H9 (cell line): ENCODE results near the gene CEP41. TPM values are rescaled to one million over a fixed set of nuclear protein-coding genes. Genes with fewer than 3 reads are reported as not detected.

ENCODE experiments used
- DNase-seq: peaks from one replicate; pipeline ENCODE4 v3.0.0-alpha.2; 2017
- H2AFZ ChIP-seq: one replicate; pipeline ENCODE4 v1.6.1; 2013; ENCODE audit warnings: mild to moderate bottlenecking, low read length, control low read depth, moderate library complexity
- H2AK5ac ChIP-seq: 2 replicates; pipeline ENCODE4 v1.6.1; 2013; ENCODE audit warnings: low read length, control low read depth, mixed read lengths; ENCODE audit not compliant: insufficient read length
- H2BK120ac ChIP-seq: one replicate; pipeline ENCODE4 v1.6.1; 2013; ENCODE audit warnings: low read depth, mild to moderate bottlenecking, low read length, control low read depth, inconsistent platforms; ENCODE audit not compliant: poor library complexity, severe bottlenecking
- H2BK12ac ChIP-seq: 2 replicates; pipeline ENCODE4 v1.6.1; 2013; ENCODE audit warnings: low read length, control low read depth, mixed read lengths, low read depth; ENCODE audit not compliant: insufficient read length
- H2BK15ac ChIP-seq: 2 replicates; pipeline ENCODE4 v1.6.1; 2013; ENCODE audit warnings: low read depth, low read length, control low read depth
- H2BK20ac ChIP-seq: one replicate; pipeline ENCODE4 v1.6.1; 2013; ENCODE audit warnings: low read depth, mild to moderate bottlenecking, low read length, control low read depth, inconsistent platforms; ENCODE audit not compliant: poor library complexity, severe bottlenecking
- H2BK5ac ChIP-seq: 2 replicates; pipeline ENCODE4 v1.6.1; 2013; ENCODE audit warnings: low read length, control low read depth, mixed read lengths; ENCODE audit not compliant: insufficient read length
- H3K14ac ChIP-seq: 2 replicates; pipeline ENCODE4 v1.6.1; 2013; ENCODE audit warnings: low read length, control low read depth; ENCODE audit not compliant: insufficient read depth
- H3K18ac ChIP-seq: 2 replicates; pipeline ENCODE4 v1.6.1; 2013; ENCODE audit warnings: low read depth, mild to moderate bottlenecking, mixed read lengths, low read length, control low read depth; ENCODE audit not compliant: insufficient read length
- H3K23ac ChIP-seq: 2 replicates; pipeline ENCODE4 v1.6.1; 2013; ENCODE audit warnings: low read length, control low read depth, mixed read lengths, low read depth; ENCODE audit not compliant: insufficient read length
- H3K23me2 ChIP-seq: 2 replicates; pipeline ENCODE4 v1.6.1; 2013; ENCODE audit warnings: low read depth, mild to moderate bottlenecking, mixed read lengths, low read length, control low read depth; ENCODE audit not compliant: insufficient read length, poor library complexity, severe bottlenecking
- H3K27ac ChIP-seq: 2 replicates; pipeline ENCODE4 v1.5.1; 2013; ENCODE audit warnings: low read length, control low read depth, mixed read lengths, low read depth; ENCODE audit not compliant: insufficient read length
- H3K27me3 ChIP-seq: 2 replicates; pipeline ENCODE4 v1.6.1; 2013; ENCODE audit warnings: low read length, control low read depth, inconsistent platforms; ENCODE audit not compliant: insufficient read depth
- H3K4ac ChIP-seq: 2 replicates; pipeline ENCODE4 v1.6.1; 2013; ENCODE audit warnings: low read depth, mild to moderate bottlenecking, control low read depth, inconsistent platforms, low read length, moderate library complexity
- H3K4me1 ChIP-seq: 2 replicates; pipeline ENCODE4 v1.6.1; 2013; ENCODE audit warnings: low read length, control low read depth, inconsistent platforms; ENCODE audit not compliant: insufficient read depth
- H3K4me2 ChIP-seq: 2 replicates; pipeline ENCODE4 v1.6.1; 2013; ENCODE audit warnings: low read length, control low read depth, mixed read lengths; ENCODE audit not compliant: insufficient read length, insufficient read depth
- H3K56ac ChIP-seq: 2 replicates; pipeline ENCODE4 v1.6.1; 2013; ENCODE audit warnings: low read depth, mild to moderate bottlenecking, mixed read lengths, low read length, control low read depth; ENCODE audit not compliant: insufficient read length
- H3K79me1 ChIP-seq: 2 replicates; pipeline ENCODE4 v1.6.1; 2013; ENCODE audit warnings: low read depth, mild to moderate bottlenecking, moderate library complexity, low read length, control low read depth, inconsistent platforms; ENCODE audit not compliant: insufficient read depth, poor library complexity, severe bottlenecking
- H3K79me2 ChIP-seq: 2 replicates; pipeline ENCODE4 v1.6.1; 2013; ENCODE audit warnings: low read length, control low read depth, inconsistent platforms; ENCODE audit not compliant: insufficient read depth
- H3K9ac ChIP-seq: 2 replicates; pipeline ENCODE4 v1.6.1; 2013; ENCODE audit warnings: low read length, control low read depth, mixed read lengths; ENCODE audit not compliant: insufficient read length; ENCODE audit errors: extremely low read depth
- H3K9me3 ChIP-seq: one replicate; pipeline ENCODE4 v1.6.1; 2013; ENCODE audit warnings: low read depth, low read length, inconsistent platforms; ENCODE audit not compliant: control insufficient read depth
- H3T11ph ChIP-seq: one replicate; pipeline ENCODE4 v1.6.1; 2013; ENCODE audit warnings: mild to moderate bottlenecking, low read length, control low read depth, inconsistent platforms
- H4K20me1 ChIP-seq: one replicate; pipeline ENCODE4 v1.6.1; 2013; ENCODE audit not compliant: control insufficient read depth, insufficient read length, insufficient read depth
- H4K5ac ChIP-seq: 2 replicates; pipeline ENCODE4 v1.6.1; 2013; ENCODE audit warnings: low read depth, mild to moderate bottlenecking, mixed read lengths, low read length, control low read depth; ENCODE audit not compliant: insufficient read length
- H4K8ac ChIP-seq: replicated peaks from 2 replicates; pipeline ENCODE4 v1.6.1; 2013; ENCODE audit warnings: low read length, control low read depth, mixed read lengths, low read depth; ENCODE audit not compliant: insufficient read length
- H4K91ac ChIP-seq: 2 replicates; pipeline ENCODE4 v1.6.1; 2013; ENCODE audit warnings: low read depth, mild to moderate bottlenecking, moderate library complexity, mixed read lengths, low read length, control low read depth; ENCODE audit not compliant: insufficient read length
- H3K27ac Mint-ChIP-seq, 3 experiments: 2 replicates in 2 of 3; 3 replicates in 1 of 3; pipeline ENCODE4 v1.8.0; 2020 to 2021; ENCODE audit warnings: mixed read lengths in 3 of 3, mild to moderate bottlenecking in 1 of 3, moderate library complexity in 1 of 3
- H3K27me3 Mint-ChIP-seq: 2 replicates; pipeline ENCODE4 v1.8.0; 2021; ENCODE audit warnings: low read depth, mild to moderate bottlenecking, moderate library complexity, mixed read lengths
- H3K36me3 Mint-ChIP-seq, 3 experiments: 2 replicates in 2 of 3; 3 replicates in 1 of 3; pipeline ENCODE4 v1.8.0; 2020 to 2021; ENCODE audit warnings: low read depth in 3 of 3, mixed read lengths in 3 of 3; ENCODE audit not compliant: insufficient read depth in 1 of 3
- H3K4me1 Mint-ChIP-seq, 2 experiments: 2 replicates each; pipeline ENCODE4 v1.8.0; 2020; ENCODE audit warnings: mixed read lengths in 2 of 2
- H3K4me3 Mint-ChIP-seq, 2 experiments: 2 replicates in 1 of 2; 3 replicates in 1 of 2; pipeline ENCODE4 v1.8.0; 2020 to 2021; ENCODE audit warnings: mild to moderate bottlenecking in 2 of 2, mixed read lengths in 2 of 2, moderate library complexity in 1 of 2
- H3K9me3 Mint-ChIP-seq, 2 experiments: 2 replicates in 1 of 2; 3 replicates in 1 of 2; pipeline ENCODE4 v1.8.0; 2020; ENCODE audit warnings: mild to moderate bottlenecking in 2 of 2, mixed read lengths in 2 of 2, moderate library complexity in 1 of 2
- WGBS: extraction: QIAGEN DNeasy Blood & Tissue Kit; methylation state at CpG from one replicate; pipeline ENCODE4 v1.1.7; 2013; ENCODE audit warnings: missing lambda C conversion rate, low lambda C conversion rate, mixed read lengths; ENCODE audit not compliant: insufficient read length; ENCODE audit errors: extremely low coverage; 5-methylcytosine and 5-hydroxymethylcytosine counted together
- total RNA-seq: library from RNA; stranded (reverse); gene quantifications from 2 replicates; pipeline ENCODE4 v1.2.1, GENCODE V29; 2021
- TF ChIP-seq, protein P1 (sequence below): fragments of 200-600 bp; sonication (generic); conservative IDR thresholded peaks from 3 replicates; pipeline ENCODE4 v1.8.0; 2021; ENCODE audit warnings: antibody characterized with exemption, mild to moderate bottlenecking

CEP41 gene
- total RNA-seq, 1 experiment from 2014 or later: 9.7 TPM

DNA sequence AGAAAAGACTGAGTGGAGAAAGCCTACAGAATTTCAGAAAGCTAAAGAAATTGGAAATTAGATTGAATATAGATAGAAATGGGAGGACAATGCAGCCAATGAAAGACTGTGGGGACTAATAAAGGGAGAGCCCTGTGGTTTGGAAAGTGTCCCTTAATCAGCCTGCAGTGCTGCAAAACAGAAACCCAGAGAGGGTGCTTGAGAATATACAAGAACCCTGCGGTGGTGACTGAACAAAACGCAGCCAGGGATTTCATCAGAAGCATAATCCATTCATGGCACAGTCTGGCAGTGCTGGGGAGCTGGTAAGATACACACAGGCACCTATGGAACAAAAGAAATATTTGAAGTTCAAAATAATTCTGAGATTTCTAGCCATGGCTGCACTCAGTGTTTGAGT is 19.1 kb downstream of the CEP41 start:
- DNase-seq: no peak
- no peak overlapping the region for H3K27ac ChIP-seq

More for the DNA sequence above, 19.1 kb downstream of the CEP41 start:
- no peak overlapping the region for H4K91ac ChIP-seq
- peak overlapping the region; percentile 33 for H3K9ac ChIP-seq
- Mint-ChIP-seq H3K27ac (peak overlapping the region; percentile 69 to 88 (median 74); a peak in 5 of 7 replicates), H3K4me3 (peak overlapping the region in 1 of 2 experiments; percentile 27; a peak in 1 of 5 replicates), H3K27me3 (no peaks in the 10 kb centered on the region), H3K9me3 (no peaks in the 10 kb centered on the region), H3K36me3 (no peaks in the 10 kb centered on the region), H3K4me1 (peaks cover 20 to 38% of the 10 kb centered on the region in 2 experiments)
- H2AK5ac ChIP-seq: no peak overlapping the region
- H2BK15ac ChIP-seq: no peak overlapping the region
- H3K23ac ChIP-seq: no peak overlapping the region
- H3K4me2 ChIP-seq: no peak overlapping the region
- H4K8ac ChIP-seq: no peak overlapping the region
- no peaks in the 10 kb centered on the region for H3K27me3 ChIP-seq
- no peaks in the 10 kb centered on the region for H3K9me3 ChIP-seq
- no peak overlapping the region for H4K5ac ChIP-seq
- H2BK5ac ChIP-seq: no peak overlapping the region
- no peaks in the 10 kb centered on the region for H3K79me1 ChIP-seq
- H3K18ac ChIP-seq: no peak overlapping the region
- H2AFZ ChIP-seq: no peak overlapping the region
- H3K56ac ChIP-seq: no peak overlapping the region
- TF ChIP-seq, protein P1, sequence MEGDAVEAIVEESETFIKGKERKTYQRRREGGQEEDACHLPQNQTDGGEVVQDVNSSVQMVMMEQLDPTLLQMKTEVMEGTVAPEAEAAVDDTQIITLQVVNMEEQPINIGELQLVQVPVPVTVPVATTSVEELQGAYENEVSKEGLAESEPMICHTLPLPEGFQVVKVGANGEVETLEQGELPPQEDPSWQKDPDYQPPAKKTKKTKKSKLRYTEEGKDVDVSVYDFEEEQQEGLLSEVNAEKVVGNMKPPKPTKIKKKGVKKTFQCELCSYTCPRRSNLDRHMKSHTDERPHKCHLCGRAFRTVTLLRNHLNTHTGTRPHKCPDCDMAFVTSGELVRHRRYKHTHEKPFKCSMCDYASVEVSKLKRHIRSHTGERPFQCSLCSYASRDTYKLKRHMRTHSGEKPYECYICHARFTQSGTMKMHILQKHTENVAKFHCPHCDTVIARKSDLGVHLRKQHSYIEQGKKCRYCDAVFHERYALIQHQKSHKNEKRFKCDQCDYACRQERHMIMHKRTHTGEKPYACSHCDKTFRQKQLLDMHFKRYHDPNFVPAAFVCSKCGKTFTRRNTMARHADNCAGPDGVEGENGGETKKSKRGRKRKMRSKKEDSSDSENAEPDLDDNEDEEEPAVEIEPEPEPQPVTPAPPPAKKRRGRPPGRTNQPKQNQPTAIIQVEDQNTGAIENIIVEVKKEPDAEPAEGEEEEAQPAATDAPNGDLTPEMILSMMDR: no peak
- H4K20me1 ChIP-seq: no peaks in the 10 kb centered on the region
- WGBS: no CpG with 5 or more reads among the region's 2 CpGs
- H2BK20ac ChIP-seq: no peak overlapping the region
- no peaks in the 10 kb centered on the region for H3K4me1 ChIP-seq
- H2BK120ac ChIP-seq: no peak overlapping the region
- H3T11ph ChIP-seq: no peak overlapping the region
- H3K79me2 ChIP-seq: no peaks in the 10 kb centered on the region
- H3K14ac ChIP-seq: no peak overlapping the region
- H3K23me2 ChIP-seq: no peaks in the 10 kb centered on the region
- no peak overlapping the region for H3K4ac ChIP-seq
- no peak overlapping the region for H2BK12ac ChIP-seq
